Measurements from ENCODE around the gene KRTAP5-7. TPM values are rescaled to one million over a fixed set of nuclear protein-coding genes. Genes with fewer than 3 reads are reported as not detected.
"Not testable (repeated sequence)": the region's sequence is repeated elsewhere in the genome, so short reads cannot be mapped to it uniquely, and the experiment has no call there.

The KRTAP5-7 gene
- total RNA-seq, 1 experiment from 2014 or later = not detected

GRCh38 chr11:71540521-71541304 is 13.6 kb downstream of the KRTAP5-7 start:
- BruUV-seq (replicated peaks); H3K27me3 ChIP-seq (ENCODE audit: insufficient read depth, low read depth); H3K4me3 ChIP-seq; H3K4me1 ChIP-seq (replicated peaks; ENCODE audit: insufficient read depth); DNase-seq; intact Hi-C loops (cut with micrococcal nuclease; ENCODE audit: unreplicated experiment); H3K27ac ChIP-seq; H2AFZ ChIP-seq; H3F3A ChIP-seq (ENCODE audit: insufficient read depth, low read depth); H3K79me2 ChIP-seq (ENCODE audit: low read depth); POLR2A ChIA-PET (ENCODE audit: unreplicated experiment); H3K36me3 ChIP-seq (ENCODE audit: low read depth); H3K9me3 ChIP-seq (ENCODE audit: insufficient read depth, low read depth); H4K20me1 ChIP-seq (ENCODE audit: insufficient read depth); CTCF ChIA-PET; H3K9me2 ChIP-seq (ENCODE audit: insufficient read depth); H3K4me2 ChIP-seq: not testable (repeated sequence)

- H4K20me1 ChIP-seq (ENCODE audit: insufficient read depth) = no peaks in the 10 kb centered on the region
- no peaks in the 10 kb centered on the region for H3F3A ChIP-seq (ENCODE audit: insufficient read depth, low read depth)
- ChIA-PET CTCF (no interaction called here), POLR2A (ENCODE audit: unreplicated experiment) (interaction anchor here (0.7 kb wide), 1 partner anchor 110 kb away, joined by 3 read pairs; no protein-coding TSS in a partner anchor)
- no peaks in the 10 kb centered on the region for H3K9me2 ChIP-seq (ENCODE audit: insufficient read depth)
- no peak overlapping the region for H3K4me2 ChIP-seq
- TF ChIP-seq EZH2 (IDR thresholded peaks at IDR 0.05; ENCODE audit: low read depth) (no peak), CTCF (conservative IDR thresholded peaks at IDR 0.05) (no peak)
- no peak overlapping the region for H3K27ac ChIP-seq
- intact Hi-C loops (cut with micrococcal nuclease; ENCODE audit: unreplicated experiment) = no loop called here
- no peaks in the 10 kb centered on the region for H3K79me2 ChIP-seq (ENCODE audit: low read depth)
- H3K4me3 ChIP-seq = no peak overlapping the region
- no peak overlapping the region for H2AFZ ChIP-seq
- H3K36me3 ChIP-seq (ENCODE audit: low read depth) = no peaks in the 10 kb centered on the region
- no peaks in the 10 kb centered on the region for H3K9me3 ChIP-seq (ENCODE audit: insufficient read depth, low read depth)
- DNase-seq = no peak
- H3K4me1 ChIP-seq (replicated peaks; ENCODE audit: insufficient read depth) = 0 out of 2 replicates have a peak, but pooled peaks cover 5% of the 10 kb centered on the region
- H3K27me3 ChIP-seq (ENCODE audit: insufficient read depth, low read depth) = peaks cover 19% of the 10 kb centered on the region
- no TSS peak for BruUV-seq (replicated peaks)
Measured at GRCh38 chr11:71542382-71542781, 15.3 kb downstream of the KRTAP5-7 start.

- CTCF ChIA-PET = no interaction called here
- H3F3A ChIP-seq (ENCODE audit: insufficient read depth, low read depth) = no peaks in the 10 kb centered on the region
- H4K20me1 ChIP-seq (ENCODE audit: insufficient read depth) = no peaks in the 10 kb centered on the region
- no peak overlapping the region for H3K4me2 ChIP-seq
- no peaks in the 10 kb centered on the region for H3K36me3 ChIP-seq (ENCODE audit: low read depth)
- H3K27ac ChIP-seq = no peak overlapping the region
- TF ChIP-seq EZH2 (IDR thresholded peaks at IDR 0.05; ENCODE audit: low read depth) = no peak
- TF ChIP-seq CTCF (conservative IDR thresholded peaks at IDR 0.05) = no peak
- 0 out of 2 replicates have a peak, but pooled peaks cover 5% of the 10 kb centered on the region for H3K4me1 ChIP-seq (replicated peaks; ENCODE audit: insufficient read depth)
- no peaks in the 10 kb centered on the region for H3K79me2 ChIP-seq (ENCODE audit: low read depth)
- no peaks in the 10 kb centered on the region for H3K9me2 ChIP-seq (ENCODE audit: insufficient read depth)
- BruUV-seq (replicated peaks) = no TSS peak
- no peak for DNase-seq
- no peaks in the 10 kb centered on the region for H3K9me3 ChIP-seq (ENCODE audit: insufficient read depth, low read depth)
- POLR2A ChIA-PET (ENCODE audit: unreplicated experiment) = no interaction called here
- H3K4me3 ChIP-seq = no peak overlapping the region
- intact Hi-C loops (cut with micrococcal nuclease; ENCODE audit: unreplicated experiment) = no loop called here
- peaks cover 25% of the 10 kb centered on the region for H3K27me3 ChIP-seq (ENCODE audit: insufficient read depth, low read depth)
- no peak overlapping the region for H2AFZ ChIP-seq
Measured at GRCh38 chr11:71542879-71543777, 16.1 kb downstream of the KRTAP5-7 start.

Data from PC-9 (cell line).